ENCODE measurements around the gene PRKG1.
A peak's percentile ranks its signal among the peaks of the same experiment; 100 is the strongest.

Gene PRKG1

DNA sequence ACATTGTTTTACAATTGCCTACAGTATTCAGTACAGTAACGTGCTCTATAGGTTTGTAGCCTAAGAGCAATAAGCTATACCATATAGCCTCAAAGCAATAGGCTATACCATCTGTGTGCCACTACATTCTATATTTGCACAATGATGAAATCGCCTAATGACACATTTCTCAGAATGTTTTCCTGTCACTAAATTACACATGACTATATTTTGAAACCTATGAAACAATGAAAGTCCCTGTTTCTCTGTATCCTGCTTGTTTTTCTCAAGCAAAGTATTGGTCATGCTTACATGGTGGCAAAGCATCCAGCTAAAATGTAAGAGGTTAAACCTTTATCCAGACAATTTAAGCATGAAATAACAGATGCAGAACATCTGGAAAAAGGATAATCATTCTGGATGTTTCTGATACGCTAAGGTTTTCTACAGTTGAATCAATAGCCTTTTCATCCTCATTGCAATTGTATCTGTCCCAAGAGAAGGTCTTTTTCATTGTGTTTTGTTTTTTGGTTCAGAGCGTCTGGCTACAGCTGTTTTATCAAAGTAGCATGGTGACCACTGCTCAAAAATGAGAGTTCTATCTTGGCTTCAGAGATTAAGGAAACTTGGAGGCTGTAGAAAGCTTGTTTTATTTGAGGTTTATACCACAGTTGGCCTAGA lies 543.4 kb downstream of the PRKG1 start:
- Histone ChIP-seq H3K79me2 (ENCODE audit: low read length) (no peaks in the 10 kb centered on the region), H3K27me3 (ENCODE audit: low read depth, low read length) (no peaks in the 10 kb centered on the region), H3K36me3 (replicated peaks; ENCODE audit: low read depth, low read length) (no peaks in the 10 kb centered on the region), H2AFZ (ENCODE audit: low read depth, low read length) (no peak overlapping the region), H3K9ac (ENCODE audit: low read length) (no peak overlapping the region), H4K20me1 (ENCODE audit: insufficient read depth, low read length) (no peaks in the 10 kb centered on the region), H3K4me3 (ENCODE audit: low read length) (no peak overlapping the region), H3K9me3 (ENCODE audit: insufficient read depth, low read length) (no peaks in the 10 kb centered on the region), H3K4me2 (ENCODE audit: low read length) (no peak overlapping the region), H3K4me1 (ENCODE audit: low read length) (peaks cover 19% of the 10 kb centered on the region), H3K27ac (ENCODE audit: low read length) (no peak overlapping the region)
- TF ChIP-seq CTCF (IDR thresholded peaks at IDR 0.05; ENCODE audit: low read depth, low read length) (no peak), EZH2phosphoT487 (IDR thresholded peaks at IDR 0.05; ENCODE audit: low read depth) (no peak)

DNA sequence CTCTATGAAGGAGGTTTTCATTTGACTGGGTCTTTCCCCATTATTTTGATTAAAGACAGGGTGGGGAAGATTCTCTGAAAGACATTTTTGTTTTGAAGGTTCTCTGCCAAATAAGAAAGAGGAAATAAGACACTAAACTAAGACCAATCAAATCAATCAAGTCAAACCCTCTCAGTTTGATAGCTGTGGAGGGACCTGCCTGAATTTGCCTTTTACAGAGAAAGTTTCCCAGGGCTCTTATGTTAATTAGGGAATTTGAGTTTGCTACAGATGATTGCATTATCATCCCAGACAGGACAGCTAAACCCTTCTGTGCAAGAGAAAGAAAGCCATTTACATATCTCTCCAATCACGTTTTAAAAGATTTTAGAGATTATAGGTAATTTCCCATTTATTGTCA lies 545.1 kb downstream of the PRKG1 start:
- no peaks in the 10 kb centered on the region for H4K20me1 ChIP-seq (ENCODE audit: insufficient read depth, low read length)
- H3K4me1 ChIP-seq (ENCODE audit: low read length) = peaks cover 19% of the 10 kb centered on the region
- peak overlapping the region; percentile 6; the same call in 1 of the 2 replicates for H3K4me3 ChIP-seq (ENCODE audit: low read length)
- TF ChIP-seq CTCF (IDR thresholded peaks at IDR 0.05; ENCODE audit: low read depth, low read length) (no peak), EZH2phosphoT487 (IDR thresholded peaks at IDR 0.05; ENCODE audit: low read depth) (no peak)
- no peak overlapping the region for H2AFZ ChIP-seq (ENCODE audit: low read depth, low read length)
- H3K36me3 ChIP-seq (replicated peaks; ENCODE audit: low read depth, low read length) = no peaks in the 10 kb centered on the region
- H3K9ac ChIP-seq (ENCODE audit: low read length) = no peak overlapping the region
- no peaks in the 10 kb centered on the region for H3K27me3 ChIP-seq (ENCODE audit: low read depth, low read length)
- H3K27ac ChIP-seq (ENCODE audit: low read length) = peak overlapping the region; percentile 60
- H3K79me2 ChIP-seq (ENCODE audit: low read length) = no peaks in the 10 kb centered on the region
- peak overlapping the region; percentile 51 for H3K4me2 ChIP-seq (ENCODE audit: low read length)
- no peaks in the 10 kb centered on the region for H3K9me3 ChIP-seq (ENCODE audit: insufficient read depth, low read length)

- Histone ChIP-seq H3K4me3 (ENCODE audit: low read length) (no peak overlapping the region), H3K27ac (ENCODE audit: low read length) (peak overlapping the region; percentile 60), H3K9me3 (ENCODE audit: insufficient read depth, low read length) (no peaks in the 10 kb centered on the region), H2AFZ (ENCODE audit: low read depth, low read length) (no peak overlapping the region), H4K20me1 (ENCODE audit: insufficient read depth, low read length) (no peaks in the 10 kb centered on the region), H3K4me1 (ENCODE audit: low read length) (peaks cover 19% of the 10 kb centered on the region), H3K36me3 (replicated peaks; ENCODE audit: low read depth, low read length) (no peaks in the 10 kb centered on the region), H3K79me2 (ENCODE audit: low read length) (no peaks in the 10 kb centered on the region), H3K27me3 (ENCODE audit: low read depth, low read length) (no peaks in the 10 kb centered on the region), H3K4me2 (ENCODE audit: low read length) (peak overlapping the region; percentile 51), H3K9ac (ENCODE audit: low read length) (no peak overlapping the region)
- no peak for TF ChIP-seq CTCF (IDR thresholded peaks at IDR 0.05; ENCODE audit: low read depth, low read length)
- no peak for TF ChIP-seq EZH2phosphoT487 (IDR thresholded peaks at IDR 0.05; ENCODE audit: low read depth)
Observed at GRCh38 chr10:51620131-51620530, 545.8 kb downstream of the PRKG1 start.

GRCh38 chr10:51624013-51624412 lies 549.7 kb downstream of the PRKG1 start:
- no peaks in the 10 kb centered on the region for H3K36me3 ChIP-seq (replicated peaks; ENCODE audit: low read depth, low read length)
- no peak overlapping the region for H3K27ac ChIP-seq (ENCODE audit: low read length)
- H3K4me3 ChIP-seq (ENCODE audit: low read length) = no peak overlapping the region
- no peaks in the 10 kb centered on the region for H3K9me3 ChIP-seq (ENCODE audit: insufficient read depth, low read length)
- H4K20me1 ChIP-seq (ENCODE audit: insufficient read depth, low read length) = no peaks in the 10 kb centered on the region
- H3K9ac ChIP-seq (ENCODE audit: low read length) = no peak overlapping the region
- TF ChIP-seq CTCF (IDR thresholded peaks at IDR 0.05; ENCODE audit: low read depth, low read length) (no peak), EZH2phosphoT487 (IDR thresholded peaks at IDR 0.05; ENCODE audit: low read depth) (no peak)
- no peaks in the 10 kb centered on the region for H3K27me3 ChIP-seq (ENCODE audit: low read depth, low read length)
- H3K4me2 ChIP-seq (ENCODE audit: low read length) = no peak overlapping the region
- H2AFZ ChIP-seq (ENCODE audit: low read depth, low read length) = no peak overlapping the region
- peaks cover 17% of the 10 kb centered on the region for H3K4me1 ChIP-seq (ENCODE audit: low read length)
- H3K79me2 ChIP-seq (ENCODE audit: low read length) = no peaks in the 10 kb centered on the region

All from OCI-LY3 (cell line).